ENCODE data around the gene CD82. TPM values are rescaled to one million over a fixed set of nuclear protein-coding genes. Genes with fewer than 3 reads are reported as not detected.

Gene CD82, protein sequence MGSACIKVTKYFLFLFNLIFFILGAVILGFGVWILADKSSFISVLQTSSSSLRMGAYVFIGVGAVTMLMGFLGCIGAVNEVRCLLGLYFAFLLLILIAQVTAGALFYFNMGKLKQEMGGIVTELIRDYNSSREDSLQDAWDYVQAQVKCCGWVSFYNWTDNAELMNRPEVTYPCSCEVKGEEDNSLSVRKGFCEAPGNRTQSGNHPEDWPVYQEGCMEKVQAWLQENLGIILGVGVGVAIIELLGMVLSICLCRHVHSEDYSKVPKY
- 26.1 TPM for total RNA-seq (2021; ENCODE audit: unreplicated experiment)
- polyA plus RNA-seq (2012; ENCODE audit: insufficient read length): 17.2 TPM
- percentile 39 among the genes with signal in this experiment for Bru-seq, nascent RNA
- BruChase-seq, experiment 1, labeled RNA remaining after a 2-hour chase: percentile 40 among the genes with signal in this experiment
- BruChase-seq, experiment 2, labeled RNA remaining after a 6-hour chase: percentile 44 among the genes with signal in this experiment
- long read RNA-seq, transcript CD82-201 (10 exons, 2,289 nt): major isoform, 26 of 29 reads
- long read RNA-seq, partial matches to known transcripts: 2 of 29 reads
- long read RNA-seq, other reads (novel, unspliced or antisense): 1 of 29 reads

DNA sequence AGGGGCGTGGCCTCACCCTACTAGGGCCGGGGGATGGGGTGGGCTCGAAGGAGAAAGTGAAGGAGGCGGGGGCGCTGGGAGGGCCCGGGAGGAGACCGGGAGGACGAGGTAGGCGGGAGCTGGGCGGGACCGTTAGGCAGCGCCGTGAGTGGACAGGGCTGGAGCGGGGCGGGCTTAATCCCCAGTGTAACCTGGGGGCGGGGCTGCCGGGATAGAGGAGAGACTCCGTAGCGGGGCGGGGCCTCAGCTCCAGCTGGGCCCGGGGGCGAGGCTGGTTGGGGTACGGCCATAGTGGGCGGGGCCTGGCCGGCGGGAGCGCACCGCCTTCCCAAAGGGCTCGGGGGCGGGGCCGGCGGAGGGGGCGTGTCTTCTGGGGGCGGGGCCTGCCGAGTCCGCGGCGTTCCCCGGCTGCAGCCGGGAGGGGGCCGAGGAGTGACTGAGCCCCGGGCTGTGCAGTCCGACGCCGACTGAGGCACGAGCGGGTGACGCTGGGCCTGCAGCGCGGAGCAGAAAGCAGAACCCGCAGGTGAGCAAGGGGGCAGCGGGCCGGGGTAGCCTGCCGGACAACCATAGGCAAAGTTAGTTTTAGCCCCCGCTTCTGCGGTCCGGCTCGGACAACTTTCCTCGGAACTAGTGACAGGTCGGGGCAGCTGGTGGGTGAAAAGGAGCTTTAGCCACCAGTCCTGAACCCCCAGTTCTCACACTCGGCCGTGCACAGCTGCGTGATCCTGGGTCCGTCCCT lies at the start of gene CD82:
Gene CD82, plus strand, starts transcription at position 453 of the 742 bp plus-strand sequence. CDS start 29,000 bp downstream, outside the sequence.
- ATAC-seq: peak; percentile 97
- ChIA-PET POLR2A (no interaction called here), CTCF (interaction anchor here (0.6 to 2.5 kb wide), 4 partner anchors 8 to 544 kb away, joined by 4 to 14 read pairs (median 6); no protein-coding TSS in a partner anchor)
- no peaks in the 10 kb centered on the region for H3K27me3 ChIP-seq (ENCODE audit: control insufficient read depth, insufficient read depth, low read length)
- H3K27ac ChIP-seq (ENCODE audit: low read length): peak within 1 kb of the TSS; percentile 85
- H3K9me3 ChIP-seq (ENCODE audit: control insufficient read depth, insufficient read depth, low read depth, low read length): no peaks in the 10 kb centered on the region
- peaks cover 16% of the 10 kb centered on the region for H3K4me1 ChIP-seq (ENCODE audit: control insufficient read depth, insufficient read depth, low read length)
- peak within 1 kb of the TSS; percentile 63 to 85 for H3K4me3 ChIP-seq (ENCODE audit: low read depth in 2 of 2, low read length in 2 of 2)
- intact Hi-C loops (cut with micrococcal nuclease; ENCODE audit: unreplicated experiment): loop anchor here (10.0 kb wide), 2 partner anchors 149 to 339 kb away; no protein-coding TSS in a partner anchor
- TF ChIP-seq, protein P1, sequence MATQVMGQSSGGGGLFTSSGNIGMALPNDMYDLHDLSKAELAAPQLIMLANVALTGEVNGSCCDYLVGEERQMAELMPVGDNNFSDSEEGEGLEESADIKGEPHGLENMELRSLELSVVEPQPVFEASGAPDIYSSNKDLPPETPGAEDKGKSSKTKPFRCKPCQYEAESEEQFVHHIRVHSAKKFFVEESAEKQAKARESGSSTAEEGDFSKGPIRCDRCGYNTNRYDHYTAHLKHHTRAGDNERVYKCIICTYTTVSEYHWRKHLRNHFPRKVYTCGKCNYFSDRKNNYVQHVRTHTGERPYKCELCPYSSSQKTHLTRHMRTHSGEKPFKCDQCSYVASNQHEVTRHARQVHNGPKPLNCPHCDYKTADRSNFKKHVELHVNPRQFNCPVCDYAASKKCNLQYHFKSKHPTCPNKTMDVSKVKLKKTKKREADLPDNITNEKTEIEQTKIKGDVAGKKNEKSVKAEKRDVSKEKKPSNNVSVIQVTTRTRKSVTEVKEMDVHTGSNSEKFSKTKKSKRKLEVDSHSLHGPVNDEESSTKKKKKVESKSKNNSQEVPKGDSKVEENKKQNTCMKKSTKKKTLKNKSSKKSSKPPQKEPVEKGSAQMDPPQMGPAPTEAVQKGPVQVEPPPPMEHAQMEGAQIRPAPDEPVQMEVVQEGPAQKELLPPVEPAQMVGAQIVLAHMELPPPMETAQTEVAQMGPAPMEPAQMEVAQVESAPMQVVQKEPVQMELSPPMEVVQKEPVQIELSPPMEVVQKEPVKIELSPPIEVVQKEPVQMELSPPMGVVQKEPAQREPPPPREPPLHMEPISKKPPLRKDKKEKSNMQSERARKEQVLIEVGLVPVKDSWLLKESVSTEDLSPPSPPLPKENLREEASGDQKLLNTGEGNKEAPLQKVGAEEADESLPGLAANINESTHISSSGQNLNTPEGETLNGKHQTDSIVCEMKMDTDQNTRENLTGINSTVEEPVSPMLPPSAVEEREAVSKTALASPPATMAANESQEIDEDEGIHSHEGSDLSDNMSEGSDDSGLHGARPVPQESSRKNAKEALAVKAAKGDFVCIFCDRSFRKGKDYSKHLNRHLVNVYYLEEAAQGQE (IDR thresholded peaks at IDR 0.05; ENCODE audit: insufficient read depth in 1 of 2, low read depth in 2 of 2, low read length in 1 of 2): 0 out of 4 replicates have a peak, but pooled peaks of 1 of the 2 experiments have one; percentile 6
- TF ChIP-seq TCF7L2 (IDR thresholded peaks at IDR 0.05; ENCODE audit: low read depth, low read length) (no peak), POLR2AphosphoS5 (IDR thresholded peaks at IDR 0.05; ENCODE audit: low read depth, low read length) (no peak)
- DNase-seq (ENCODE audit: low read depth, low spot score): peak; percentile 69
- in situ Hi-C loops (cut with HindIII; ENCODE audit: low pct_unique_long_range_greater_than_20kb, low sequenced_read_pairs): no loop called here
- no TSS peak for BruUV-seq (replicated peaks)
- no peaks in the 10 kb centered on the region for H3K36me3 ChIP-seq (ENCODE audit: control insufficient read depth, insufficient read depth, low read length)

DNA sequence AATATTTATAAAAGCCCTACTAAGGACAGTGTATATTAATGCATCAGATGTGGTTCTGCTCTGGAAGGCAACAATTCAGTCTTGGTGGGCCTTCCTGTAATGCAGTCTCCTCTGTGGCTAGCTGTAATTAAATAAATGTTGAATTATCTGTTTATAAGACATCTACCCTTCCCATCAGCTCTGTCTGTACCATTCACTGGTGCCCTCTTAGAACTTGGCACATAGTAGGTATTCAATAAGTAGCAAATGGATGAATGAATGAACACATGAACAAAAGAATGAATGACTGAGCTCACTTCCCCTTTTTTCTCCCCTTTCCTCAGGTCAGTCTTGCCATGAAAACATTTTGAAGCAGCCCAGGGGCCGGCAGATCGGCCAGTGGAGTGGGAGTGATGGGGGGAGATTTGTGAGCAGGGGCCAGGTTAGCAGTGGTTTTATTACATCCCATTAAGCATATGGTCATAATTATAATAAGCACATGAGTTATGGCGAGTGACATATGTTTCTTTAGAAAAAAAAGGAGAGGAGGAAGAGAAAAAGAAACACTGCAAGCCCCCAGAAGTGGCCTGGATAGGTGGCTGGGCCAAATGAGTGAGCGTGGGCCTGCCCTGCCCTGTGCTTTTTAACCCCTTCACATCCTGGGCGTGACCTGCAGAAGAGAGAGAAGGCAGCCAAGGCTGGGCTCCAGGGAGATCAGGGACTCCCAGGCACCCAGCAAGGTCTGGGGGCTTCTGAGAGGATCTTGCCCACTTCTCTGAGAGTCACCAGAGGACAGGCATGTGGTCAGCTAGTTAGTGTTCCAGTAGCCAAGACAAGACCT lies 48.6 kb upstream of the CD82 start:
- no peaks in the 10 kb centered on the region for H3K9me3 ChIP-seq (ENCODE audit: control insufficient read depth, insufficient read depth, low read depth, low read length)
- ATAC-seq (no peak), DNase-seq (ENCODE audit: low read depth, low spot score) (no peak)
- in situ Hi-C loops (cut with HindIII; ENCODE audit: low pct_unique_long_range_greater_than_20kb, low sequenced_read_pairs): no loop called here
- H3K27me3 ChIP-seq (ENCODE audit: control insufficient read depth, insufficient read depth, low read length): no peaks in the 10 kb centered on the region; the same call in 1 of the 2 replicates
- no peak for TF ChIP-seq TCF7L2 (IDR thresholded peaks at IDR 0.05; ENCODE audit: low read depth, low read length)
- TF ChIP-seq, protein P1 (IDR thresholded peaks at IDR 0.05; ENCODE audit: insufficient read depth in 1 of 2, low read depth in 2 of 2, low read length in 1 of 2): no peak
- no peak for TF ChIP-seq POLR2AphosphoS5 (IDR thresholded peaks at IDR 0.05; ENCODE audit: low read depth, low read length)
- TF ChIP-seq, protein P2, sequence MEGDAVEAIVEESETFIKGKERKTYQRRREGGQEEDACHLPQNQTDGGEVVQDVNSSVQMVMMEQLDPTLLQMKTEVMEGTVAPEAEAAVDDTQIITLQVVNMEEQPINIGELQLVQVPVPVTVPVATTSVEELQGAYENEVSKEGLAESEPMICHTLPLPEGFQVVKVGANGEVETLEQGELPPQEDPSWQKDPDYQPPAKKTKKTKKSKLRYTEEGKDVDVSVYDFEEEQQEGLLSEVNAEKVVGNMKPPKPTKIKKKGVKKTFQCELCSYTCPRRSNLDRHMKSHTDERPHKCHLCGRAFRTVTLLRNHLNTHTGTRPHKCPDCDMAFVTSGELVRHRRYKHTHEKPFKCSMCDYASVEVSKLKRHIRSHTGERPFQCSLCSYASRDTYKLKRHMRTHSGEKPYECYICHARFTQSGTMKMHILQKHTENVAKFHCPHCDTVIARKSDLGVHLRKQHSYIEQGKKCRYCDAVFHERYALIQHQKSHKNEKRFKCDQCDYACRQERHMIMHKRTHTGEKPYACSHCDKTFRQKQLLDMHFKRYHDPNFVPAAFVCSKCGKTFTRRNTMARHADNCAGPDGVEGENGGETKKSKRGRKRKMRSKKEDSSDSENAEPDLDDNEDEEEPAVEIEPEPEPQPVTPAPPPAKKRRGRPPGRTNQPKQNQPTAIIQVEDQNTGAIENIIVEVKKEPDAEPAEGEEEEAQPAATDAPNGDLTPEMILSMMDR (IDR thresholded peaks at IDR 0.05): no peak
- TF ChIP-seq SIN3A (IDR thresholded peaks at IDR 0.05; ENCODE audit: borderline replicate concordance, insufficient read depth, low read depth, low read length): no peak
- intact Hi-C loops (cut with micrococcal nuclease; ENCODE audit: unreplicated experiment): no loop called here
- no TSS peak for BruUV-seq (replicated peaks)
- CTCF ChIA-PET: interaction anchor here (0.6 kb wide), 1 partner anchor 696 kb away, joined by 4 read pairs; no protein-coding TSS in a partner anchor
- H3K4me1 ChIP-seq (ENCODE audit: control insufficient read depth, insufficient read depth, low read length): no peaks in the 10 kb centered on the region
- H3K27ac ChIP-seq (ENCODE audit: low read length): no peak overlapping the region
- POLR2A ChIA-PET: interaction anchor here (0.6 kb wide), 1 partner anchor 173 kb away, joined by 3 read pairs; no protein-coding TSS in a partner anchor
- H3K36me3 ChIP-seq (ENCODE audit: control insufficient read depth, insufficient read depth, low read length): no peaks in the 10 kb centered on the region
- no peak overlapping the region for H3K4me3 ChIP-seq (ENCODE audit: low read depth in 2 of 2, low read length in 2 of 2)
